ENCODE measurements around the gene ZNF12. TPM values are rescaled to one million over a fixed set of nuclear protein-coding genes. Genes with fewer than 3 reads are reported as not detected.
"Not testable (repeated sequence)": the region's sequence is repeated elsewhere in the genome, so short reads cannot be mapped to it uniquely, and the experiment has no call there.

Gene ZNF12
- total and polyA plus RNA-seq, 2 donors (not counting 1 experiment from before 2014, with no cell fraction given), result 15.9 to 17.8 TPM

GRCh38 chr7:6718124-6718523, 11.4 kb upstream of the ZNF12 start:
- H3K4me2 ChIP-seq (ENCODE audit: extremely low read depth, insufficient read depth, low read length), result no peak overlapping the region
- H3K27ac ChIP-seq (ENCODE audit: insufficient read depth, low read length), result no peak overlapping the region
- H3K9me3 ChIP-seq (ENCODE audit: control insufficient read depth, insufficient read depth, low read depth, low read length), result no peaks in the 10 kb centered on the region
- no peaks in the 10 kb centered on the region for H3K4me1 ChIP-seq (ENCODE audit: control insufficient read depth, extremely low read depth, insufficient read depth, low read length)
- no peak overlapping the region for H3K9ac ChIP-seq (ENCODE audit: insufficient read depth, low read length)
- no peaks in the 10 kb centered on the region for H3K36me3 ChIP-seq (ENCODE audit: control insufficient read depth, insufficient read depth, low read length)
- H3K27me3 ChIP-seq (ENCODE audit: control insufficient read depth, insufficient read depth, low read length), result no peaks in the 10 kb centered on the region
- no peaks in the 10 kb centered on the region for H4K20me1 ChIP-seq (ENCODE audit: control insufficient read depth, extremely low read depth, insufficient read depth, low read length)
- DNase-seq (ENCODE audit: low read depth in 2 of 2), result no peak
- no peak overlapping the region for H2AFZ ChIP-seq (ENCODE audit: low read length)
- no peak for TF ChIP-seq CTCF (conservative IDR thresholded peaks at IDR 0.05 in 1 of 2, IDR thresholded peaks at IDR 0.05 in 1 of 2; ENCODE audit: low read depth in 1 of 2, low read length in 2 of 2)
- no peak for TF ChIP-seq EZH2 (IDR thresholded peaks at IDR 0.05; ENCODE audit: low read length, missing control alignments)
- no peak overlapping the region for H3K4me3 ChIP-seq (replicated peaks in 1 of 4; ENCODE audit: control extremely low read depth in 1 of 4, insufficient read depth in 1 of 4, low read depth in 3 of 4, low read length in 4 of 4)
- H3K79me2 ChIP-seq (ENCODE audit: control insufficient read depth, insufficient read depth, low read length), result no peaks in the 10 kb centered on the region

GRCh38 chr7:6715898-6716297, 9.2 kb upstream of the ZNF12 start:
- not testable (repeated sequence) for H3K27me3 ChIP-seq (ENCODE audit: control insufficient read depth, insufficient read depth, low read length); H2AFZ ChIP-seq (ENCODE audit: low read length); H3K4me2 ChIP-seq (ENCODE audit: extremely low read depth, insufficient read depth, low read length); H3K4me3 ChIP-seq (replicated peaks in 1 of 4; ENCODE audit: control extremely low read depth in 1 of 4, insufficient read depth in 1 of 4, low read depth in 3 of 4, low read length in 4 of 4); H3K79me2 ChIP-seq (ENCODE audit: control insufficient read depth, insufficient read depth, low read length); H3K9me3 ChIP-seq (ENCODE audit: control insufficient read depth, insufficient read depth, low read depth, low read length); H4K20me1 ChIP-seq (ENCODE audit: control insufficient read depth, extremely low read depth, insufficient read depth, low read length); H3K27ac ChIP-seq (ENCODE audit: insufficient read depth, low read length); H3K4me1 ChIP-seq (ENCODE audit: control insufficient read depth, extremely low read depth, insufficient read depth, low read length); H3K36me3 ChIP-seq (ENCODE audit: control insufficient read depth, insufficient read depth, low read length); DNase-seq (ENCODE audit: low read depth in 2 of 2); H3K9ac ChIP-seq (ENCODE audit: insufficient read depth, low read length)

- DNase-seq (ENCODE audit: low read depth in 2 of 2), result no peak
- Histone ChIP-seq H3K4me2 (ENCODE audit: extremely low read depth, insufficient read depth, low read length) (no peak overlapping the region), H3K4me1 (ENCODE audit: control insufficient read depth, extremely low read depth, insufficient read depth, low read length) (no peaks in the 10 kb centered on the region), H4K20me1 (ENCODE audit: control insufficient read depth, extremely low read depth, insufficient read depth, low read length) (no peaks in the 10 kb centered on the region), H3K36me3 (ENCODE audit: control insufficient read depth, insufficient read depth, low read length) (no peaks in the 10 kb centered on the region), H3K9me3 (ENCODE audit: control insufficient read depth, insufficient read depth, low read depth, low read length) (no peaks in the 10 kb centered on the region), H3K9ac (ENCODE audit: insufficient read depth, low read length) (no peak overlapping the region), H2AFZ (ENCODE audit: low read length) (no peak overlapping the region), H3K79me2 (ENCODE audit: control insufficient read depth, insufficient read depth, low read length) (no peaks in the 10 kb centered on the region), H3K4me3 (replicated peaks in 1 of 4; ENCODE audit: control extremely low read depth in 1 of 4, insufficient read depth in 1 of 4, low read depth in 3 of 4, low read length in 4 of 4) (no peak overlapping the region), H3K27ac (ENCODE audit: insufficient read depth, low read length) (no peak overlapping the region), H3K27me3 (ENCODE audit: control insufficient read depth, insufficient read depth, low read length) (no peaks in the 10 kb centered on the region)
- TF ChIP-seq CTCF (conservative IDR thresholded peaks at IDR 0.05 in 1 of 2, IDR thresholded peaks at IDR 0.05 in 1 of 2; ENCODE audit: low read depth in 1 of 2, low read length in 2 of 2), result no peak
Measured at GRCh38 chr7:6714360-6714759, 7.6 kb upstream of the ZNF12 start.

- H3K27ac ChIP-seq (ENCODE audit: insufficient read depth, low read length), result no peak overlapping the region
- no peak overlapping the region for H2AFZ ChIP-seq (ENCODE audit: low read length)
- no peaks in the 10 kb centered on the region for H4K20me1 ChIP-seq (ENCODE audit: control insufficient read depth, extremely low read depth, insufficient read depth, low read length)
- TF ChIP-seq CTCF (conservative IDR thresholded peaks at IDR 0.05 in 1 of 2, IDR thresholded peaks at IDR 0.05 in 1 of 2; ENCODE audit: low read depth in 1 of 2, low read length in 2 of 2) (no peak), EZH2 (IDR thresholded peaks at IDR 0.05; ENCODE audit: low read length, missing control alignments) (no peak)
- H3K9me3 ChIP-seq (ENCODE audit: control insufficient read depth, insufficient read depth, low read depth, low read length), result no peaks in the 10 kb centered on the region
- H3K27me3 ChIP-seq (ENCODE audit: control insufficient read depth, insufficient read depth, low read length), result no peaks in the 10 kb centered on the region
- H3K79me2 ChIP-seq (ENCODE audit: control insufficient read depth, insufficient read depth, low read length), result peaks cover 19% of the 10 kb centered on the region
- no peak for DNase-seq (ENCODE audit: low read depth in 2 of 2)
- no peak overlapping the region for H3K4me2 ChIP-seq (ENCODE audit: extremely low read depth, insufficient read depth, low read length)
- no peak overlapping the region for H3K9ac ChIP-seq (ENCODE audit: insufficient read depth, low read length)
- H3K4me3 ChIP-seq (replicated peaks in 1 of 4; ENCODE audit: control extremely low read depth in 1 of 4, insufficient read depth in 1 of 4, low read depth in 3 of 4, low read length in 4 of 4), result no peak overlapping the region
- no peaks in the 10 kb centered on the region for H3K36me3 ChIP-seq (ENCODE audit: control insufficient read depth, insufficient read depth, low read length)
- no peaks in the 10 kb centered on the region for H3K4me1 ChIP-seq (ENCODE audit: control insufficient read depth, extremely low read depth, insufficient read depth, low read length)
Measured at GRCh38 chr7:6709808-6710207, 3.1 kb upstream of the ZNF12 start.

Data from fibroblast of lung (primary cell).